Stimulated activated naive CD8-positive, alpha-beta T cell treated with anti-CD3 and anti-CD28 coated beads, Interleukin-15, Interleukin-2, amounts not matched to agents 100 ng/mL and 50 ng/mL, for 24 hours (primary cell): ENCODE results near the gene OBSL1.

Source experiments
- H3K27ac Mint-ChIP-seq: one replicate; pipeline ENCODE4 v1.8.0; 2021; ENCODE audit warnings: mild to moderate bottlenecking, mixed read lengths
- H3K27me3 Mint-ChIP-seq: one replicate; pipeline ENCODE4 v1.8.0; 2021; ENCODE audit warnings: mixed read lengths
- H3K36me3 Mint-ChIP-seq: one replicate; pipeline ENCODE4 v1.8.0; 2021; ENCODE audit warnings: low read depth, mixed read lengths
- H3K4me1 Mint-ChIP-seq: one replicate; pipeline ENCODE4 v1.8.0; 2021; ENCODE audit warnings: low read depth, mixed read lengths
- H3K4me3 Mint-ChIP-seq: one replicate; pipeline ENCODE4 v1.8.0; 2021; ENCODE audit warnings: mild to moderate bottlenecking, mixed read lengths
- H3K9me3 Mint-ChIP-seq: one replicate; pipeline ENCODE4 v1.8.0; 2021; ENCODE audit warnings: mixed read lengths

OBSL1 gene

GRCh38 chr2:219565130-219566080, 5.9 kb downstream of the OBSL1 start:
- no peak overlapping the region for H3K27ac Mint-ChIP-seq
- no peaks in the 10 kb centered on the region for H3K36me3 Mint-ChIP-seq
- peaks cover 29% of the 10 kb centered on the region for H3K27me3 Mint-ChIP-seq
- H3K4me1 Mint-ChIP-seq = no peaks in the 10 kb centered on the region
- no peaks in the 10 kb centered on the region for H3K9me3 Mint-ChIP-seq
- H3K4me3 Mint-ChIP-seq = no peak overlapping the region

- Mint-ChIP-seq H3K27me3 (peaks cover 12% of the 10 kb centered on the region), H3K27ac (no peak overlapping the region), H3K9me3 (no peaks in the 10 kb centered on the region), H3K4me3 (no peak overlapping the region), H3K36me3 (no peaks in the 10 kb centered on the region), H3K4me1 (no peaks in the 10 kb centered on the region)
Observed at GRCh38 chr2:219563271-219563928, 7.9 kb downstream of the OBSL1 start.

GRCh38 chr2:219562049-219563020, 9.0 kb downstream of the OBSL1 start:
- Mint-ChIP-seq H3K27ac (no peak overlapping the region), H3K4me1 (no peaks in the 10 kb centered on the region), H3K9me3 (no peaks in the 10 kb centered on the region), H3K27me3 (peaks cover 8% of the 10 kb centered on the region), H3K36me3 (no peaks in the 10 kb centered on the region), H3K4me3 (no peak overlapping the region)

GRCh38 chr2:219561179-219562048, 9.9 kb downstream of the OBSL1 start:
- H3K4me1 Mint-ChIP-seq = no peaks in the 10 kb centered on the region
- H3K27ac Mint-ChIP-seq = no peak overlapping the region
- H3K4me3 Mint-ChIP-seq = no peak overlapping the region
- H3K36me3 Mint-ChIP-seq = no peaks in the 10 kb centered on the region
- peaks cover 8% of the 10 kb centered on the region for H3K27me3 Mint-ChIP-seq
- H3K9me3 Mint-ChIP-seq = no peaks in the 10 kb centered on the region

GRCh38 chr2:219560893-219561178, 10.5 kb downstream of the OBSL1 start:
- no peaks in the 10 kb centered on the region for H3K9me3 Mint-ChIP-seq
- H3K27me3 Mint-ChIP-seq = peaks cover 8% of the 10 kb centered on the region
- H3K27ac Mint-ChIP-seq = no peak overlapping the region
- H3K4me3 Mint-ChIP-seq = no peak overlapping the region
- H3K36me3 Mint-ChIP-seq = no peaks in the 10 kb centered on the region
- no peaks in the 10 kb centered on the region for H3K4me1 Mint-ChIP-seq

- H3K36me3 Mint-ChIP-seq = no peaks in the 10 kb centered on the region
- no peak overlapping the region for H3K27ac Mint-ChIP-seq
- H3K4me1 Mint-ChIP-seq = no peaks in the 10 kb centered on the region
- H3K9me3 Mint-ChIP-seq = no peaks in the 10 kb centered on the region
- no peak overlapping the region for H3K4me3 Mint-ChIP-seq
- peaks cover 7% of the 10 kb centered on the region for H3K27me3 Mint-ChIP-seq
Observed at GRCh38 chr2:219560037-219560892, 11.1 kb downstream of the OBSL1 start.

- Mint-ChIP-seq H3K27ac (no peak overlapping the region), H3K27me3 (peaks cover 4% of the 10 kb centered on the region), H3K4me1 (no peaks in the 10 kb centered on the region), H3K9me3 (no peaks in the 10 kb centered on the region), H3K4me3 (no peak overlapping the region), H3K36me3 (no peaks in the 10 kb centered on the region)
Observed at GRCh38 chr2:219559156-219559915, 12.0 kb downstream of the OBSL1 start.

GRCh38 chr2:219557791-219558785, 13.3 kb downstream of the OBSL1 start:
- H3K27ac Mint-ChIP-seq = no peak overlapping the region
- no peaks in the 10 kb centered on the region for H3K9me3 Mint-ChIP-seq
- H3K27me3 Mint-ChIP-seq = peaks cover 17% of the 10 kb centered on the region
- no peaks in the 10 kb centered on the region for H3K36me3 Mint-ChIP-seq
- no peak overlapping the region for H3K4me3 Mint-ChIP-seq
- no peaks in the 10 kb centered on the region for H3K4me1 Mint-ChIP-seq

GRCh38 chr2:219557320-219557719, 14.0 kb downstream of the OBSL1 start:
- Mint-ChIP-seq H3K9me3 (no peaks in the 10 kb centered on the region), H3K4me1 (no peaks in the 10 kb centered on the region), H3K27ac (no peak overlapping the region), H3K27me3 (peaks cover 13% of the 10 kb centered on the region), H3K4me3 (no peak overlapping the region), H3K36me3 (no peaks in the 10 kb centered on the region)

- Mint-ChIP-seq H3K9me3 (no peaks in the 10 kb centered on the region), H3K4me3 (no peak overlapping the region), H3K27me3 (peaks cover 16% of the 10 kb centered on the region), H3K4me1 (peaks cover 6% of the 10 kb centered on the region), H3K36me3 (no peaks in the 10 kb centered on the region), H3K27ac (no peak overlapping the region)
Observed at GRCh38 chr2:219556413-219556812, 14.9 kb downstream of the OBSL1 start.

GRCh38 chr2:219555956-219556355, 15.4 kb downstream of the OBSL1 start:
- Mint-ChIP-seq H3K4me1 (peaks cover 6% of the 10 kb centered on the region), H3K4me3 (no peak overlapping the region), H3K36me3 (no peaks in the 10 kb centered on the region), H3K27ac (no peak overlapping the region), H3K9me3 (no peaks in the 10 kb centered on the region), H3K27me3 (peaks cover 18% of the 10 kb centered on the region)

- Mint-ChIP-seq H3K27me3 (peaks cover 21% of the 10 kb centered on the region), H3K27ac (no peak overlapping the region), H3K9me3 (no peaks in the 10 kb centered on the region), H3K4me1 (peaks cover 6% of the 10 kb centered on the region), H3K4me3 (no peak overlapping the region), H3K36me3 (no peaks in the 10 kb centered on the region)
Observed at GRCh38 chr2:219554350-219554749, 17.0 kb downstream of the OBSL1 start.
